Stimulated activated CD4-positive, alpha-beta T cell treated with anti-CD3 and anti-CD28 coated beads, TNF-alpha, amount 100 ng/mL, for 48 hours (primary cell): ENCODE data around the gene EHD4.

Source experiments
- DNase-seq, 3 donors: peaks; one replicate each; pipeline ENCODE4 v3.0.0-alpha.2; 2020; ENCODE audit warnings: low read depth in 3 of 3

Gene EHD4

GRCh38 chr15:41972253-41973242 is at the start of gene EHD4:
EHD4 (minus strand) TSS chr15:41972557; CDS start chr15:41972494, 63 bp downstream.
- peak; percentile 90 to 93 (median 93) for DNase-seq

- DNase-seq: no peak
Observed at GRCh38 chr15:42021593-42021992, 49.2 kb upstream of the EHD4 start.

GRCh38 chr15:42020713-42021273 is 48.4 kb upstream of the EHD4 start, which contains the start of gene PLA2G4E:
PLA2G4E (minus strand) TSS chr15:42021042; CDS start chr15:42021030, 12 bp downstream.
- DNase-seq: no peak

- no peak for DNase-seq
Observed at GRCh38 chr15:42018306-42019224, 46.2 kb upstream of the EHD4 start.

GRCh38 chr15:42016971-42017370 is 44.6 kb upstream of the EHD4 start:
- DNase-seq: no peak

- DNase-seq: no peak
Observed at GRCh38 chr15:42014406-42014805, 42.0 kb upstream of the EHD4 start.

GRCh38 chr15:42012928-42013482 is 40.6 kb upstream of the EHD4 start:
- no peak for DNase-seq

GRCh38 chr15:42012241-42012640 is 39.9 kb upstream of the EHD4 start:
- no peak for DNase-seq

GRCh38 chr15:42011074-42011473 is 38.7 kb upstream of the EHD4 start:
- DNase-seq: no peak

GRCh38 chr15:42010434-42010833 is 38.1 kb upstream of the EHD4 start:
- DNase-seq: no peak

GRCh38 chr15:42009474-42009873 is 37.1 kb upstream of the EHD4 start:
- DNase-seq: no peak

GRCh38 chr15:42009022-42009421 is 36.7 kb upstream of the EHD4 start:
- DNase-seq: no peak

GRCh38 chr15:42007386-42007785 is 35.0 kb upstream of the EHD4 start:
- DNase-seq: no peak

GRCh38 chr15:42002333-42002732 is 30.0 kb upstream of the EHD4 start:
- DNase-seq: no peak

GRCh38 chr15:42001236-42001635 is 28.9 kb upstream of the EHD4 start:
- DNase-seq: no peak

GRCh38 chr15:41999290-42000285 is 27.2 kb upstream of the EHD4 start:
- no peak for DNase-seq

GRCh38 chr15:41997845-41998244 is 25.5 kb upstream of the EHD4 start:
- no peak for DNase-seq

GRCh38 chr15:41996921-41997592 is 24.7 kb upstream of the EHD4 start:
- DNase-seq: no peak

GRCh38 chr15:41996376-41996775 is 24.0 kb upstream of the EHD4 start:
- DNase-seq: no peak

GRCh38 chr15:41995476-41995855 is 23.1 kb upstream of the EHD4 start:
- DNase-seq: no peak
